Muscle of arm (tissue), 14 donors: ENCODE results near the gene SPNS3. TPM values are rescaled to one million over a fixed set of nuclear protein-coding genes. Genes with fewer than 3 reads are reported as not detected.
A peak's percentile ranks its signal among the peaks of the same experiment; 100 is the strongest.

Source experiments
- DNase-seq: peaks from one replicate; pipeline ENCODE4 v3.0.0-alpha.2; 2013
- long read RNA-seq, 11 donors: transcript quantifications; one replicate each; lab custom pipeline, GENCODE V29; 2026
- polyA plus RNA-seq, 12 donors: library from polyadenylated mRNA; unstranded; fragments of 120-200 nt; gene quantifications; one replicate each; pipeline ENCODE4 v1.2.1, GENCODE V29; 2013; ENCODE audit not compliant: insufficient read length in 12 of 12

Gene SPNS3
- 1 to 10 TPM in 1 of 12 donors, under 1 TPM in 9, not detected in 2; 0.12 to 1.7 (median 0.41) TPM for polyA plus RNA-seq
- long read RNA-seq, donor 1: 0 reads
- long read RNA-seq, donor 2: 0 reads
- long read RNA-seq, donor 3: 0 reads
- long read RNA-seq, donor 4: 0 reads
- long read RNA-seq, donor 5: 0 reads
- long read RNA-seq, donor 6: 0 reads
- long read RNA-seq, donor 7: 0 reads
- long read RNA-seq, donor 8: 0 reads
- long read RNA-seq, donor 9: 0 reads
- long read RNA-seq, donor 10: 0 reads
- long read RNA-seq, donor 11: 0 reads

GRCh38 chr17:4433515-4434031, at the start of gene SPNS3:
Gene SPNS3 (plus strand): TSS chr17:4433940. CDS start chr17:4433968, 28 bp downstream.
- no peak for DNase-seq

GRCh38 chr17:4386406-4386805, 47.3 kb upstream of the SPNS3 start:
- DNase-seq: no peak

GRCh38 chr17:4387137-4387536, 46.6 kb upstream of the SPNS3 start:
- no peak for DNase-seq

- DNase-seq: no peak
These were observed 44.7 kb upstream of the SPNS3 start for GRCh38 chr17:4389079-4389478.

- DNase-seq: no peak
These were observed 39.9 kb upstream of the SPNS3 start for GRCh38 chr17:4393806-4394205.

GRCh38 chr17:4394208-4395110, 39.3 kb upstream of the SPNS3 start:
- no peak for DNase-seq

GRCh38 chr17:4395111-4395478, 38.6 kb upstream of the SPNS3 start:
- no peak for DNase-seq

GRCh38 chr17:4397840-4398239, 35.9 kb upstream of the SPNS3 start:
- no peak for DNase-seq

- no peak for DNase-seq
These were observed 28.6 kb upstream of the SPNS3 start for GRCh38 chr17:4405038-4405669.

- no peak for DNase-seq
These were observed 28.0 kb upstream of the SPNS3 start for GRCh38 chr17:4405699-4406098.

- DNase-seq: no peak
These were observed 27.4 kb upstream of the SPNS3 start for GRCh38 chr17:4406386-4406785.

GRCh38 chr17:4407216-4407615, 26.5 kb upstream of the SPNS3 start:
- DNase-seq: no peak

GRCh38 chr17:4407851-4408250, 25.9 kb upstream of the SPNS3 start:
- DNase-seq: no peak

- no peak for DNase-seq
These were observed 24.1 kb upstream of the SPNS3 start for GRCh38 chr17:4409659-4410058.

GRCh38 chr17:4411201-4411600, 22.5 kb upstream of the SPNS3 start:
- no peak for DNase-seq

GRCh38 chr17:4412933-4413831, 20.6 kb upstream of the SPNS3 start:
- DNase-seq: peak; percentile 94

GRCh38 chr17:4417129-4417667, 16.5 kb upstream of the SPNS3 start:
- DNase-seq: no peak

- peak; percentile 63 for DNase-seq
These were observed 13.0 kb upstream of the SPNS3 start for GRCh38 chr17:4420692-4421131.

GRCh38 chr17:4422864-4423263, 10.9 kb upstream of the SPNS3 start:
- DNase-seq: no peak

GRCh38 chr17:4425398-4425797, 8.3 kb upstream of the SPNS3 start:
- no peak for DNase-seq
